ENCODE data around the gene ALS2CL. TPM values are rescaled to one million over a fixed set of nuclear protein-coding genes. Genes with fewer than 3 reads are reported as not detected.
"Not testable (repeated sequence)": the region's sequence is repeated elsewhere in the genome, so short reads cannot be mapped to it uniquely, and the experiment has no call there.

The ALS2CL gene
- total and polyA plus RNA-seq, 2 donors (not counting 3 experiments of a cell fraction or from before 2014, with no cell fraction given) = 7.8 to 10.1 TPM

DNA sequence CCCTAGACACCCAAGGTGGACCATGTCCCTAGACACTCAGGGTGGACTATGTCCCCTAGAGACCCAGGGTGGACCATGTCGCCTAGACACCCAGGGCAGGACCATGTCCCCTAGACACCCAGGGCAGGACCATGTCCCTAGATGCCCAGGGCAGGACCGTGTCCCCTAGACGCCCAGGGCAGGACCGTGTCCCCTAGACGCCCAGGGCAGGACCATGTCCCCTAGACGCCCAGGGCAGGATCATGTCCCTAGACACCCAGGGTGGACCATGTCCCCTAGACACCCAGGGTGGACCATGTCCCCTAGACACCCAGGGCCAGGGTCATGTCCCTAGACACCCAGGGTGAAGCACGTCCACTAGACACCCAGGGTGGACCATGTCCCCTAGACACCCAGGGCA is 10.9 kb upstream of the ALS2CL start:
- H3K36me3 ChIP-seq (ENCODE audit: control insufficient read depth in 2 of 2, extremely low read depth in 1 of 2, insufficient read depth in 2 of 2, low read length in 2 of 2); H3K4me3 ChIP-seq (replicated peaks in 1 of 3; ENCODE audit: insufficient read depth in 1 of 3, low read depth in 1 of 3, low read length in 3 of 3); H3K9ac ChIP-seq (replicated peaks; ENCODE audit: extremely low read depth, insufficient read depth, low read length); H3K27me3 ChIP-seq (ENCODE audit: control insufficient read depth in 2 of 2, insufficient read depth in 2 of 2, low read length in 2 of 2); H3K9me1 ChIP-seq (replicated peaks; ENCODE audit: control insufficient read depth, extremely low read depth, insufficient read depth, low read length); POLR2A ChIA-PET; H4K20me1 ChIP-seq (replicated peaks; ENCODE audit: control insufficient read depth, extremely low read depth, insufficient read depth, low read length); DNase-seq (ENCODE audit: low read depth, low spot score); H3K79me2 ChIP-seq (ENCODE audit: control insufficient read depth, insufficient read depth, low read length); H2AFZ ChIP-seq (ENCODE audit: low read depth, low read length); H3K27ac ChIP-seq (ENCODE audit: insufficient read depth, low read depth, low read length); dilution Hi-C loops (cut with MboI; ENCODE audit: extremely low pct_ligation_motif_present, low sequenced_read_pairs); BruUV-seq (replicated peaks); FAIRE-seq; H3K9me3 ChIP-seq (replicated peaks; ENCODE audit: control insufficient read depth, insufficient read depth, low read length); H3K4me2 ChIP-seq (ENCODE audit: insufficient read depth, low read length): not testable (repeated sequence)
- peaks cover 11% of the 10 kb centered on the region for H3K4me1 ChIP-seq (ENCODE audit: control insufficient read depth, extremely low read depth, insufficient read depth, low read length)
- CTCF ChIA-PET = interaction anchor here (3.5 kb wide), 1 partner anchor 205 kb away, joined by 25 read pairs; no protein-coding TSS in a partner anchor
- intact Hi-C loops (cut with micrococcal nuclease) = loop anchor here (10.0 kb wide), 2 partner anchors 290 to 670 kb away; no protein-coding TSS in a partner anchor

DNA sequence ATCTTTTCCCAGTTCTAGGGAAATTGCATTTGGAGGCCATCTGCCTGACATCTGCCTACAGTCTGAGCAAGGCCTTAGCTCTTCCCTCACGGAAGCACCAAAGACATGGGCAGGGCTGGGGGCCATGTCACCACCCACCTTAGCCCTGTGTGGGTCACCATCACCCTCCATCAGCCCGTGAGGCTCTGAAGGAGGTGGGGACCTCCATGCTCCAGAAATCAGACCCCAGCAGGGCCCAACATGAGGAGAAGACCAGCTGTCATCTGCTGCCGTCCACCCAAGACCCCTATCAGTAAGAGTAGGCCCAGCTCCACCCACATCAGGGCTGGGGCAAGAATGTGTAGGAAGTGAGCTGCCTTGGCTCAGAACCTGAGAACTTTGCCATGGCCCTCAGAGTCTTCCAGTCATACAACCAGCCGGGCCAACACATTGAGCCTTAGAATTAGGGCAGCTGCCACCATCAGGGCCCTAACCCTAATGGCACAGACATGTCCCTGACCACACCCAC is 9.6 kb upstream of the ALS2CL start:
- Histone ChIP-seq H3K9me1 (replicated peaks; ENCODE audit: control insufficient read depth, extremely low read depth, insufficient read depth, low read length) (no peaks in the 10 kb centered on the region), H3K27ac (ENCODE audit: insufficient read depth, low read depth, low read length) (no peak overlapping the region), H3K79me2 (ENCODE audit: control insufficient read depth, insufficient read depth, low read length) (no peaks in the 10 kb centered on the region), H3K4me2 (ENCODE audit: insufficient read depth, low read length) (no peak overlapping the region), H3K27me3 (ENCODE audit: control insufficient read depth in 2 of 2, insufficient read depth in 2 of 2, low read length in 2 of 2) (peaks cover 6 to 7% of the 10 kb centered on the region in 2 experiments), H3K4me1 (ENCODE audit: control insufficient read depth, extremely low read depth, insufficient read depth, low read length) (peaks cover 11% of the 10 kb centered on the region), H3K9ac (replicated peaks; ENCODE audit: extremely low read depth, insufficient read depth, low read length) (no peak overlapping the region), H3K4me3 (replicated peaks in 1 of 3; ENCODE audit: insufficient read depth in 1 of 3, low read depth in 1 of 3, low read length in 3 of 3) (no peak overlapping the region), H2AFZ (ENCODE audit: low read depth, low read length) (no peak overlapping the region), H3K36me3 (ENCODE audit: control insufficient read depth in 2 of 2, extremely low read depth in 1 of 2, insufficient read depth in 2 of 2, low read length in 2 of 2) (no peaks in the 10 kb centered on the region), H3K9me3 (replicated peaks; ENCODE audit: control insufficient read depth, insufficient read depth, low read length) (no peaks in the 10 kb centered on the region), H4K20me1 (replicated peaks; ENCODE audit: control insufficient read depth, extremely low read depth, insufficient read depth, low read length) (no peaks in the 10 kb centered on the region)
- POLR2A ChIA-PET = no interaction called here
- intact Hi-C loops (cut with micrococcal nuclease) = loop anchor here (10.0 kb wide), 2 partner anchors 292 to 672 kb away; no protein-coding TSS in a partner anchor
- FAIRE-seq (no peak), DNase-seq (ENCODE audit: low read depth, low spot score) (no peak)
- dilution Hi-C loops (cut with MboI; ENCODE audit: extremely low pct_ligation_motif_present, low sequenced_read_pairs) = no loop called here
- TF ChIP-seq JUN (IDR thresholded peaks at IDR 0.05; ENCODE audit: borderline replicate concordance, insufficient read depth, insufficient read length, low read depth) = no peak
- no peak for TF ChIP-seq FOS (IDR thresholded peaks at IDR 0.05; ENCODE audit: borderline replicate concordance, insufficient read depth, low read length)
- TF ChIP-seq, protein P1, sequence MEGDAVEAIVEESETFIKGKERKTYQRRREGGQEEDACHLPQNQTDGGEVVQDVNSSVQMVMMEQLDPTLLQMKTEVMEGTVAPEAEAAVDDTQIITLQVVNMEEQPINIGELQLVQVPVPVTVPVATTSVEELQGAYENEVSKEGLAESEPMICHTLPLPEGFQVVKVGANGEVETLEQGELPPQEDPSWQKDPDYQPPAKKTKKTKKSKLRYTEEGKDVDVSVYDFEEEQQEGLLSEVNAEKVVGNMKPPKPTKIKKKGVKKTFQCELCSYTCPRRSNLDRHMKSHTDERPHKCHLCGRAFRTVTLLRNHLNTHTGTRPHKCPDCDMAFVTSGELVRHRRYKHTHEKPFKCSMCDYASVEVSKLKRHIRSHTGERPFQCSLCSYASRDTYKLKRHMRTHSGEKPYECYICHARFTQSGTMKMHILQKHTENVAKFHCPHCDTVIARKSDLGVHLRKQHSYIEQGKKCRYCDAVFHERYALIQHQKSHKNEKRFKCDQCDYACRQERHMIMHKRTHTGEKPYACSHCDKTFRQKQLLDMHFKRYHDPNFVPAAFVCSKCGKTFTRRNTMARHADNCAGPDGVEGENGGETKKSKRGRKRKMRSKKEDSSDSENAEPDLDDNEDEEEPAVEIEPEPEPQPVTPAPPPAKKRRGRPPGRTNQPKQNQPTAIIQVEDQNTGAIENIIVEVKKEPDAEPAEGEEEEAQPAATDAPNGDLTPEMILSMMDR (IDR thresholded peaks at IDR 0.05; ENCODE audit: extremely low read depth in 1 of 2, insufficient read depth in 1 of 2, low read depth in 1 of 2, low read length in 2 of 2) = no peak
- TF ChIP-seq POLR2AphosphoS5 (IDR thresholded peaks at IDR 0.05; ENCODE audit: insufficient read depth, low read depth, low read length) = no peak
- TF ChIP-seq, protein P2, sequence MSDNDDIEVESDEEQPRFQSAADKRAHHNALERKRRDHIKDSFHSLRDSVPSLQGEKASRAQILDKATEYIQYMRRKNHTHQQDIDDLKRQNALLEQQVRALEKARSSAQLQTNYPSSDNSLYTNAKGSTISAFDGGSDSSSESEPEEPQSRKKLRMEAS (IDR thresholded peaks at IDR 0.05; ENCODE audit: insufficient read depth, insufficient read length) = no peak
- no peak for TF ChIP-seq EZH2 (IDR thresholded peaks at IDR 0.05; ENCODE audit: borderline replicate concordance, low read depth, low read length, severe bottlenecking)
- no peak for TF ChIP-seq MYC (IDR thresholded peaks at IDR 0.05; ENCODE audit: low read depth, low read length)
- TF ChIP-seq POLR2A (IDR thresholded peaks at IDR 0.05; ENCODE audit: low read depth, low read length) = no peak
- TF ChIP-seq GATA2 (IDR thresholded peaks at IDR 0.05; ENCODE audit: insufficient read depth, insufficient read length, low read depth, low read length) = no peak
- no TSS peak for BruUV-seq (replicated peaks)
- CTCF ChIA-PET = interaction anchor here (0.6 to 3.5 kb wide), 6 partner anchors 28 to 206 kb away, joined by 3 to 26 read pairs (median 8); no protein-coding TSS in a partner anchor

All from endothelial cell of umbilical vein (primary cell).